GM23248 (cell line): Measurements from ENCODE around the gene AVPR2.

Experiments
- EZH2 ChIP-seq: fragments of 200-600 bp; sonication (generic); IDR thresholded peaks from 2 replicates; pipeline ENCODE4 v1.6.1; 2018; ENCODE audit warnings: antibody characterized with exemption, mild to moderate bottlenecking; ENCODE audit not compliant: insufficient read depth, poor library complexity, severe bottlenecking
- EZH2phosphoT487 ChIP-seq: fragments of 200-600 bp; sonication (generic); IDR thresholded peaks from 2 replicates; pipeline ENCODE4 v1.6.1; 2018; ENCODE audit warnings: antibody characterized with exemption, moderate library complexity, mild to moderate bottlenecking, low read depth; ENCODE audit not compliant: insufficient read depth

- no peak for TF ChIP-seq EZH2
- TF ChIP-seq EZH2phosphoT487, result no peak
These were observed 19.8 kb downstream of the AVPR2 start for GRCh38 chrX:153924149-153924861.
